Muscle of leg (tissue), 11 donors: ENCODE results near the gene PGC. TPM values are rescaled to one million over a fixed set of nuclear protein-coding genes. Genes with fewer than 3 reads are reported as not detected.

Experiments
- DNase-seq: peaks from one replicate; pipeline ENCODE4 v3.0.0; 2013
- H3K27ac ChIP-seq: one replicate; pipeline ENCODE4 v1.5.1; 2013; ENCODE audit warnings: mild to moderate bottlenecking, low read length, control low read depth
- H3K27me3 ChIP-seq: one replicate; pipeline ENCODE4 v1.6.1; 2013; ENCODE audit warnings: low read length; ENCODE audit not compliant: control insufficient read depth, insufficient read depth
- H3K36me3 ChIP-seq: one replicate; pipeline ENCODE4 v1.6.1; 2013; ENCODE audit warnings: low read length; ENCODE audit not compliant: control insufficient read depth, insufficient read depth
- H3K4me1 ChIP-seq: one replicate; pipeline ENCODE4 v1.6.1; 2013; ENCODE audit warnings: low read length; ENCODE audit not compliant: control insufficient read depth, insufficient read depth
- H3K4me3 ChIP-seq: one replicate; pipeline ENCODE4 v1.5.1; 2013; ENCODE audit warnings: low read length, control low read depth
- H3K9me3 ChIP-seq: replicated peaks from 2 replicates; pipeline ENCODE4 v1.6.1; 2013; ENCODE audit warnings: low read depth, low read length; ENCODE audit not compliant: control insufficient read depth
- WGBS: methylation state at CpG from one replicate; pipeline ENCODE4 v1.1.5; 2013; ENCODE audit warnings: missing lambda C conversion rate; ENCODE audit not compliant: insufficient coverage; 5-methylcytosine and 5-hydroxymethylcytosine counted together
- polyA plus RNA-seq, 8 donors: library from polyadenylated mRNA; unstranded; fragments of 120-200 nt; gene quantifications; one replicate each; pipeline versions ENCODE4 v1.2.1 to v1.2.3, GENCODE V29; 2013; ENCODE audit warnings: inconsistent platforms in 1 of 8, low replicate concordance in 1 of 8; ENCODE audit not compliant: insufficient read length in 8 of 8, insufficient read depth in 1 of 8
- total RNA-seq: library from RNA; stranded (reverse); fragments of 120-200 nt; gene quantifications from one replicate; pipeline ENCODE4 v1.2.4, GENCODE V29; 2013

PGC gene
- total and polyA plus RNA-seq, 9 donors, result 0.21 to 0.41 (median 0.39) TPM; not detected in 6

GRCh38 chr6:41759905-41760579 is 12.8 kb upstream of the PGC start:
- no peaks in the 10 kb centered on the region for H3K36me3 ChIP-seq
- no peaks in the 10 kb centered on the region for H3K27me3 ChIP-seq
- peaks cover 6% of the 10 kb centered on the region for H3K4me1 ChIP-seq
- WGBS, result 50% methylated on average over 1 of the region's 2 CpGs
- H3K27ac ChIP-seq, result no peak overlapping the region
- H3K4me3 ChIP-seq, result no peak overlapping the region
- H3K9me3 ChIP-seq, result no peaks in the 10 kb centered on the region
- DNase-seq, result no peak

GRCh38 chr6:41759106-41759904 is 12.1 kb upstream of the PGC start:
- Histone ChIP-seq H3K36me3 (no peaks in the 10 kb centered on the region), H3K4me3 (no peak overlapping the region), H3K27ac (no peak overlapping the region), H3K4me1 (peaks cover 6% of the 10 kb centered on the region), H3K9me3 (no peaks in the 10 kb centered on the region), H3K27me3 (no peaks in the 10 kb centered on the region)
- no peak for DNase-seq
- 78% methylated on average over 6 of the region's 13 CpGs for WGBS

GRCh38 chr6:41758641-41759035 is 11.4 kb upstream of the PGC start:
- 78% methylated on average over 3 of the region's 6 CpGs for WGBS
- H3K9me3 ChIP-seq, result no peaks in the 10 kb centered on the region
- no peak overlapping the region for H3K4me3 ChIP-seq
- no peaks in the 10 kb centered on the region for H3K27me3 ChIP-seq
- no peak for DNase-seq
- H3K36me3 ChIP-seq, result no peaks in the 10 kb centered on the region
- H3K4me1 ChIP-seq, result peaks cover 6% of the 10 kb centered on the region
- H3K27ac ChIP-seq, result no peak overlapping the region

- Histone ChIP-seq H3K9me3 (no peaks in the 10 kb centered on the region), H3K27ac (no peak overlapping the region), H3K36me3 (no peaks in the 10 kb centered on the region), H3K4me3 (no peak overlapping the region), H3K4me1 (peaks cover 6% of the 10 kb centered on the region), H3K27me3 (no peaks in the 10 kb centered on the region)
- DNase-seq, result no peak
- 70% methylated on average over 3 of the region's 8 CpGs for WGBS
These were observed 10.9 kb upstream of the PGC start for GRCh38 chr6:41757931-41758640.

GRCh38 chr6:41757271-41757670 is 10.1 kb upstream of the PGC start:
- Histone ChIP-seq H3K4me3 (no peak overlapping the region), H3K4me1 (peaks cover 6% of the 10 kb centered on the region), H3K27ac (no peak overlapping the region), H3K9me3 (no peaks in the 10 kb centered on the region), H3K36me3 (no peaks in the 10 kb centered on the region), H3K27me3 (no peaks in the 10 kb centered on the region)
- WGBS, result 92% methylated on average over 3 of the region's 6 CpGs
- peak; percentile 73 for DNase-seq

- H3K4me3 ChIP-seq, result no peak overlapping the region
- H3K4me1 ChIP-seq, result peaks cover 6% of the 10 kb centered on the region
- 28% methylated on average over 9 of the region's 13 CpGs for WGBS
- no peaks in the 10 kb centered on the region for H3K36me3 ChIP-seq
- H3K27ac ChIP-seq, result no peak overlapping the region
- H3K27me3 ChIP-seq, result no peaks in the 10 kb centered on the region
- no peak for DNase-seq
- H3K9me3 ChIP-seq, result no peaks in the 10 kb centered on the region
These were observed 9.2 kb upstream of the PGC start for GRCh38 chr6:41756354-41756753.

- no peaks in the 10 kb centered on the region for H3K9me3 ChIP-seq
- no peaks in the 10 kb centered on the region for H3K27me3 ChIP-seq
- no peaks in the 10 kb centered on the region for H3K36me3 ChIP-seq
- DNase-seq, result no peak
- H3K4me3 ChIP-seq, result no peak overlapping the region
- H3K27ac ChIP-seq, result no peak overlapping the region
- 52% methylated on average over 4 of the region's 4 CpGs for WGBS
- peaks cover 6% of the 10 kb centered on the region for H3K4me1 ChIP-seq
These were observed 8.7 kb upstream of the PGC start for GRCh38 chr6:41755895-41756294.

- Histone ChIP-seq H3K4me3 (no peak overlapping the region), H3K4me1 (no peaks in the 10 kb centered on the region), H3K27ac (no peak overlapping the region), H3K9me3 (no peaks in the 10 kb centered on the region), H3K36me3 (no peaks in the 10 kb centered on the region), H3K27me3 (peaks cover 2% of the 10 kb centered on the region)
- 100% methylated on average over 2 of the region's 3 CpGs for WGBS
- DNase-seq, result no peak
These were observed 3.2 kb upstream of the PGC start for GRCh38 chr6:41750374-41750773.

- DNase-seq, result no peak
- Histone ChIP-seq H3K4me3 (no peak overlapping the region), H3K4me1 (no peaks in the 10 kb centered on the region), H3K36me3 (no peaks in the 10 kb centered on the region), H3K27ac (no peak overlapping the region), H3K9me3 (no peaks in the 10 kb centered on the region), H3K27me3 (peaks cover 2% of the 10 kb centered on the region)
- 33% methylated on average over 1 of the region's 3 CpGs for WGBS
These were observed 1.3 kb upstream of the PGC start for GRCh38 chr6:41748542-41748941.

GRCh38 chr6:41748102-41748477 is 893 bp upstream of the PGC start:
- Histone ChIP-seq H3K27ac (no peak overlapping the region), H3K4me3 (no peak overlapping the region), H3K27me3 (peaks cover 2% of the 10 kb centered on the region), H3K9me3 (no peaks in the 10 kb centered on the region), H3K36me3 (no peaks in the 10 kb centered on the region), H3K4me1 (no peaks in the 10 kb centered on the region)
- no peak for DNase-seq
- WGBS, result 83% methylated on average over 4 of the region's 6 CpGs
